Right forelimb (tissue), 1 donor: Measurements from ENCODE around the gene BEST1.
A peak's percentile ranks its signal among the peaks of the same experiment; 100 is the strongest.

Experiments
- DNase-seq: peaks from one replicate; pipeline ENCODE4 v3.0.0-alpha.2; 2018

Gene BEST1

GRCh38 chr11:61916737-61917333, 33.3 kb upstream of the BEST1 start:
- peak; percentile 54 for DNase-seq

- DNase-seq = peak; percentile 83
These were observed 32.6 kb upstream of the BEST1 start, which contains the start of gene RAB3IL1 for GRCh38 chr11:61917334-61918109. Gene RAB3IL1 (minus strand): TSS chr11:61917566. CDS start chr11:61917367, 199 bp downstream.

GRCh38 chr11:61918251-61918937, 31.8 kb upstream of the BEST1 start:
- peak; percentile 41 for DNase-seq

GRCh38 chr11:61918938-61919704, 31.0 kb upstream of the BEST1 start:
- DNase-seq = peak; percentile 41

- peak; percentile 40 for DNase-seq
These were observed 30.2 kb upstream of the BEST1 start for GRCh38 chr11:61919705-61920631.

- DNase-seq = peak; percentile 36
These were observed 28.7 kb upstream of the BEST1 start for GRCh38 chr11:61921446-61921845.

- peak; percentile 90 for DNase-seq
These were observed 27.6 kb upstream of the BEST1 start for GRCh38 chr11:61922539-61922938.

GRCh38 chr11:61923166-61924063, 26.7 kb upstream of the BEST1 start:
- DNase-seq = peak; percentile 91

GRCh38 chr11:61924064-61924455, 26.1 kb upstream of the BEST1 start:
- no peak for DNase-seq

GRCh38 chr11:61925736-61926135, 24.4 kb upstream of the BEST1 start:
- DNase-seq = no peak

- DNase-seq = peak; percentile 29
These were observed 23.9 kb upstream of the BEST1 start for GRCh38 chr11:61926235-61926634.

- no peak for DNase-seq
These were observed 22.6 kb upstream of the BEST1 start for GRCh38 chr11:61927501-61927900.

- DNase-seq = no peak
These were observed 21.5 kb upstream of the BEST1 start for GRCh38 chr11:61928606-61929005.

- no peak for DNase-seq
These were observed 19.2 kb upstream of the BEST1 start for GRCh38 chr11:61930933-61931332.

GRCh38 chr11:61935861-61936260, 14.3 kb upstream of the BEST1 start:
- DNase-seq = no peak

GRCh38 chr11:61940466-61940865, 9.7 kb upstream of the BEST1 start:
- DNase-seq = no peak

GRCh38 chr11:61945191-61945590, 5.0 kb upstream of the BEST1 start:
- DNase-seq = no peak

- DNase-seq = no peak
These were observed 3.3 kb upstream of the BEST1 start for GRCh38 chr11:61946894-61947293.

- DNase-seq = peak; percentile 91
These were observed 2.5 kb upstream of the BEST1 start for GRCh38 chr11:61947486-61948210.

- DNase-seq = no peak
These were observed 1.6 kb upstream of the BEST1 start for GRCh38 chr11:61948505-61948904.
